HepG2 (cell line): ENCODE results near the gene P4HB. TPM values are rescaled to one million over a fixed set of nuclear protein-coding genes. Genes with fewer than 3 reads are reported as not detected.

Experiments
- ATAC-seq: fragments of 200-7000 bp; cut with Tn5 transposase; 3 replicates; pipeline ENCODE4 v1.9.1; 2020; ENCODE audit warnings: mild to moderate bottlenecking, moderate library complexity
- BruUV-seq: library from RNA; stranded (reverse); fragments of 400-500 nt; replicated peaks from 2 replicates; lab custom pipeline; 2021; lab: Mats Ljungman, UMichigan
- CTCF ChIA-PET: fragments of 300-600 bp; formaldehyde crosslinking; extraction: SDS; loops from one replicate; lab custom pipeline; 2021; ENCODE audit warnings: low total read pairs, inconsistent platforms, low intra/inter-chr PET ratio; lab: Yijun Ruan, JAX
- POLR2A ChIA-PET: fragments of 350-600 bp; sonication (Branson Sonifier 250); formaldehyde crosslinking; loops from one replicate; lab custom pipeline; 2020; ENCODE audit warnings: antibody characterized with exemption, inconsistent platforms; lab: Yijun Ruan, JAX
- DNase-seq: peaks from one replicate; pipeline ENCODE4 v3.0.0-alpha.2; 2015; ENCODE audit warnings: low spot score
- FAIRE-seq: peaks from 3 replicates; lab custom pipeline; 2011; peaks lifted over from hg19 to GRCh38; lab: Jason Lieb, UNC
- H2AFZ ChIP-seq: one replicate; pipeline ENCODE4 v1.6.1; 2011; ENCODE audit warnings: low read length, inconsistent platforms
- H3K27ac ChIP-seq: fragments of 300-600 bp; 3 replicates; pipeline ENCODE4 v1.8.0; 2011; ENCODE audit warnings: mixed run types, mild to moderate bottlenecking, mixed read lengths, low read length, inconsistent platforms; ENCODE audit not compliant: insufficient read depth; ENCODE audit errors: extremely low read length
- H3K27me3 ChIP-seq, 2 experiments: fragments of 200-600 bp in 1 of 2; 2 replicates in 1 of 2; 3 replicates in 1 of 2; pipeline versions ENCODE4 v1.6.0 to v1.8.0; 2011; ENCODE audit warnings: low read length in 2 of 2, mild to moderate bottlenecking in 2 of 2, moderate library complexity in 2 of 2, inconsistent platforms in 1 of 2; ENCODE audit not compliant: insufficient read depth in 2 of 2, control insufficient read depth in 1 of 2
- H3K36me3 ChIP-seq, 2 experiments: fragments of 200-600 bp in 1 of 2; replicated peaks in 1 of 2; 2 replicates in 1 of 2; 3 replicates in 1 of 2; pipeline versions ENCODE4 v1.5.1 to v1.8.0; 2011; ENCODE audit warnings: low read length in 2 of 2, inconsistent platforms in 1 of 2; ENCODE audit not compliant: insufficient read depth in 2 of 2, control insufficient read depth in 1 of 2
- H3K4me1 ChIP-seq: 2 replicates; pipeline ENCODE4 v1.5.1; 2012; ENCODE audit warnings: low read length, inconsistent platforms; ENCODE audit not compliant: insufficient read depth
- H3K4me2 ChIP-seq: 2 replicates; pipeline ENCODE4 v1.6.0; 2011; ENCODE audit warnings: low read depth, low read length, inconsistent platforms
- H3K4me3 ChIP-seq, 3 experiments: fragments of 200-600 bp in 1 of 3; sonication (generic), shearing (Covaris generic) in 1 of 3; replicated peaks in 1 of 3; 2 replicates each; pipeline ENCODE4 v1.5.1; 2011 to 2016; ENCODE audit warnings: low read length in 3 of 3, inconsistent platforms in 2 of 3, low read depth in 2 of 3, mild to moderate bottlenecking in 2 of 3, control low read depth in 1 of 3, mixed read lengths in 1 of 3; ENCODE audit not compliant: insufficient read depth in 1 of 3
- H3K79me2 ChIP-seq: one replicate; pipeline ENCODE4 v1.6.1; 2011; ENCODE audit warnings: low read length, inconsistent platforms; ENCODE audit not compliant: insufficient read depth
- H3K9ac ChIP-seq: 2 replicates; pipeline ENCODE4 v1.6.0; 2011; ENCODE audit warnings: mild to moderate bottlenecking, low read depth, low read length, inconsistent platforms; ENCODE audit not compliant: insufficient read depth
- H3K9me3 ChIP-seq: 2 replicates; pipeline ENCODE4 v1.5.1; 2012; ENCODE audit warnings: mild to moderate bottlenecking, low read length
- H4K20me1 ChIP-seq: 2 replicates; pipeline ENCODE4 v1.6.0; 2011; ENCODE audit warnings: inconsistent platforms, mild to moderate bottlenecking, low read length, moderate library complexity; ENCODE audit not compliant: insufficient read depth
- AGO2 ChIP-seq: fragments of 200-400 bp; formaldehyde crosslinking; optimal IDR thresholded peaks from 2 replicates; pipeline ENCODE3; 2017; ENCODE audit warnings: mild to moderate bottlenecking, low read depth, low read length, moderate library complexity
- HOXA3 ChIP-seq: sonication (generic); formaldehyde crosslinking; IDR thresholded peaks from 2 replicates; pipeline ENCODE4 v1.5.0; 2020; ENCODE audit warnings: missing genetic modification reagents
- KDM6A ChIP-seq: IDR thresholded peaks from 2 replicates; pipeline ENCODE4 v1.6.1; 2016; ENCODE audit warnings: low read depth
- MTA1 ChIP-seq: sonication (generic); formaldehyde crosslinking; IDR thresholded peaks from 2 replicates; pipeline ENCODE4 v1.4.0; 2020; ENCODE audit warnings: missing genetic modification reagents, mild to moderate bottlenecking, borderline replicate concordance
- NFKB2 ChIP-seq: sonication (generic); formaldehyde crosslinking; IDR thresholded peaks from 2 replicates; pipeline ENCODE4 v1.4.0; 2020; ENCODE audit warnings: missing genetic modification reagents, borderline replicate concordance
- POLR2A ChIP-seq, 2 experiments: IDR thresholded peaks; 2 replicates each; pipeline ENCODE4 v1.6.1; 2011; ENCODE audit warnings: low read depth in 2 of 2, low read length in 2 of 2, mild to moderate bottlenecking in 1 of 2, moderate library complexity in 1 of 2; ENCODE audit not compliant: insufficient read depth in 1 of 2
- POLR2AphosphoS5 ChIP-seq: IDR thresholded peaks from 2 replicates; pipeline ENCODE4 v1.6.1; 2012; ENCODE audit warnings: low read depth, low read length
- POLR2G ChIP-seq: fragments of 200-400 bp; formaldehyde crosslinking; IDR thresholded peaks from 2 replicates; pipeline ENCODE4 v1.6.1; 2018; ENCODE audit warnings: mild to moderate bottlenecking, low read depth, low read length, moderate library complexity
- RBFOX2 ChIP-seq: fragments of 200-400 bp; formaldehyde crosslinking; IDR thresholded peaks from 2 replicates; pipeline ENCODE4 v1.6.1; 2017; ENCODE audit warnings: low read depth, mild to moderate bottlenecking, low read length
- TOPORS ChIP-seq: sonication (generic); formaldehyde crosslinking; IDR thresholded peaks from 2 replicates; pipeline ENCODE4 v1.8.0; 2023; ENCODE audit warnings: mild to moderate bottlenecking, missing genetic modification reagents
- ZBTB21 ChIP-seq: sonication (generic); formaldehyde crosslinking; IDR thresholded peaks from 2 replicates; pipeline ENCODE4 v1.4.0; 2020; ENCODE audit warnings: missing genetic modification reagents
- ZC3H4 ChIP-seq: sonication (generic); formaldehyde crosslinking; IDR thresholded peaks from 2 replicates; pipeline ENCODE4 v1.4.0; 2020; ENCODE audit warnings: missing genetic modification reagents, borderline replicate concordance
- ZKSCAN5 ChIP-seq: sonication (generic); formaldehyde crosslinking; IDR thresholded peaks from 2 replicates; pipeline ENCODE4 v1.5.1; 2020; ENCODE audit warnings: mild to moderate bottlenecking, missing genetic modification reagents
- ZNF143 ChIP-seq: sonication (generic); formaldehyde crosslinking; IDR thresholded peaks from 2 replicates; pipeline ENCODE4 v1.4.0; 2020; ENCODE audit warnings: missing genetic modification reagents
- ZNF687 ChIP-seq: sonication (generic); formaldehyde crosslinking; IDR thresholded peaks from 2 replicates; pipeline ENCODE4 v1.5.1; 2020; ENCODE audit warnings: mild to moderate bottlenecking, missing genetic modification reagents, moderate library complexity
- WGBS: methylation state at CpG from one replicate; pipeline ENCODE4 v1.1.6; 2017; ENCODE audit warnings: low lambda C conversion rate; 5-methylcytosine and 5-hydroxymethylcytosine counted together
- in situ Hi-C: cut with HindIII; loops from 2 replicates; pipeline ENCODE4 v1.10.0; 2017; ENCODE audit warnings: low pct_unique_long_range_greater_than_20kb; ENCODE audit not compliant: extremely low pct_ligation_motif_present
- intact Hi-C: fragments of 100-400 bp; cut with micrococcal nuclease; formaldehyde crosslinking; loops from one replicate; pipeline ENCODE4 v1.10.0; 2022; ENCODE audit not compliant: unreplicated experiment
- polyA plus RNA-seq, 8 experiments: library from polyadenylated mRNA; depleted of rRNA in 3 of 8; stranded (reverse) in 7 of 8; unstranded in 1 of 8; fragments of >200 nt; fragmentation: Illumina TruSeq in 4 of 8; extraction: Trizol in 4 of 8; gene quantifications; 2 replicates each; pipeline versions ENCODE4 v1.2.1 to v1.2.3, GENCODE V29; 2011 to 2016; ENCODE audit warnings: low read depth in 4 of 8, missing spikeins in 1 of 8, mixed read lengths in 1 of 8; ENCODE audit not compliant: insufficient read depth in 1 of 8
- total RNA-seq, 5 experiments: library from RNA; depleted of rRNA; stranded (reverse); fragments of >200 nt; fragmentation: Illumina TruSeq; extraction: Trizol; gene quantifications; 2 replicates each; pipeline ENCODE4 v1.2.3, GENCODE V29; 2016; ENCODE audit warnings: low read depth in 1 of 5

Gene P4HB
- total and polyA plus RNA-seq, 2 of the 13 experiments (the other 11 are each of a cell fraction or from before 2014, with no cell fraction given): 185 to 782 TPM

GRCh38 chr17:81846743-81847689 lies 13.3 kb downstream of the P4HB start (continued):
- TF ChIP-seq ZC3H4 (CRISPR knock-in tag) (peak; percentile 52; the same call in 1 of the 2 replicates), POLR2A (IDR thresholded peaks at IDR 0.05; ENCODE audit: insufficient read depth in 1 of 2, low read depth in 2 of 2, low read length in 2 of 2) (peak; percentile 18 to 56; a peak in 3 of 4 replicates), ZKSCAN5 (no peak), KDM6A (CRISPR knock-in tag) (no peak), NFKB2 (CRISPR knock-in tag) (no peak), RBFOX2 (peak; percentile 60), ZBTB21 (CRISPR knock-in tag) (no peak), TOPORS (CRISPR knock-in tag) (no peak)
- TF ChIP-seq, all 625 proteins: peak for 10

- Histone ChIP-seq H2AFZ (no peak overlapping the region), H3K27ac (no peak overlapping the region), H3K36me3 (peaks cover 39 to 64% of the 10 kb centered on the region in 2 experiments), H3K27me3 (no peaks in the 10 kb centered on the region), H4K20me1 (peaks cover 6% of the 10 kb centered on the region; the same call in 1 of the 2 replicates), H3K79me2 (no peaks in the 10 kb centered on the region), H3K4me1 (peaks cover 9% of the 10 kb centered on the region), H3K9me3 (no peaks in the 10 kb centered on the region), H3K4me2 (no peak overlapping the region), H3K9ac (no peak overlapping the region), H3K4me3 (no peak overlapping the region)
- BruUV-seq: no TSS peak
- FAIRE-seq (no peak), ATAC-seq (no peak), DNase-seq (no peak)
- in situ Hi-C loops (no loop called here), intact Hi-C loops (no loop called here)
- ChIA-PET POLR2A (interaction anchor here (1.0 to 1.7 kb wide), 3 partner anchors 13 to 24 kb away, joined by 4 to 7 read pairs (median 5); partner anchors contain the start of genes MCRIP1 and P4HB), CTCF (no interaction called here)
- TF ChIP-seq MTA1: no peak
- TF ChIP-seq HOXA3 (CRISPR knock-in tag): 0 out of 2 replicates have a peak, but pooled peaks have one; percentile 7
- TF ChIP-seq POLR2G: 0 out of 2 replicates have a peak, but pooled peaks have one; percentile 10
- peak; percentile 85 for TF ChIP-seq AGO2
- TF ChIP-seq ZNF143: no peak
- 0 out of 2 replicates have a peak, but pooled peaks have one; percentile 9 for TF ChIP-seq POLR2AphosphoS5
- peak; percentile 65 for TF ChIP-seq RBFOX2
- peak; percentile 13; the same call in 1 of the 2 replicates for TF ChIP-seq ZNF687
- WGBS: 97% methylated on average over 34 of the region's 38 CpGs
Measured at GRCh38 chr17:81845881-81846742, 14.2 kb downstream of the P4HB start.
